ENCODE results near the gene MICU1.

Gene MICU1

DNA sequence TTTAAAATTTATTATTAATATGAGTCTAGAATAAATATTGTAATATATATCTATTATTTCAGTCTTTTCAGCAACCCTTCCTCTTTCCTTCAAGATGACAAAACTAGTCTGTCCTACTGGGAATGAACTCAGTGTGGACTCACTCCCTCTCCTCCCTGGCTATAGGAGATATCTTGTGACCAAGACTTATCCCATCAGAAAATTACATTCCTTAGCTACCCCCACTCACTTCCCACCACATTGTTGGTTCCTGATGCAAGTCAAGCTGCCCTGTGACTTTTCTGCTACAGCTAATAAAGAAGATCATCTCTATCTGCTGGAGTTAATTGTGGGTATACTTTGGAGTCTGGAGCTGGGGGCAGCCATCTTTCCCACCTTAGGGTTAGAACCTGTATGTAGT, 38.1 kb upstream of the MICU1 start:
- no peak for TF ChIP-seq ZNF70 (CRISPR knock-in tag; IDR thresholded peaks at IDR 0.05)
- TF ChIP-seq ZNF565 (CRISPR knock-in tag; conservative IDR thresholded peaks at IDR 0.05; ENCODE audit: low read depth): no peak
- TF ChIP-seq ZNF8 (CRISPR knock-in tag; IDR thresholded peaks at IDR 0.05): no peak
- TF ChIP-seq, protein P1, sequence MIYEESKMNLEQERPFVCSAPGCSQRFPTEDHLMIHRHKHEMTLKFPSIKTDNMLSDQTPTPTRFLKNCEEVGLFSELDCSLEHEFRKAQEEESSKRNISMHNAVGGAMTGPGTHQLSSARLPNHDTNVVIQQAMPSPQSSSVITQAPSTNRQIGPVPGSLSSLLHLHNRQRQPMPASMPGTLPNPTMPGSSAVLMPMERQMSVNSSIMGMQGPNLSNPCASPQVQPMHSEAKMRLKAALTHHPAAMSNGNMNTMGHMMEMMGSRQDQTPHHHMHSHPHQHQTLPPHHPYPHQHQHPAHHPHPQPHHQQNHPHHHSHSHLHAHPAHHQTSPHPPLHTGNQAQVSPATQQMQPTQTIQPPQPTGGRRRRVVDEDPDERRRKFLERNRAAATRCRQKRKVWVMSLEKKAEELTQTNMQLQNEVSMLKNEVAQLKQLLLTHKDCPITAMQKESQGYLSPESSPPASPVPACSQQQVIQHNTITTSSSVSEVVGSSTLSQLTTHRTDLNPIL (CRISPR knock-in tag; IDR thresholded peaks at IDR 0.05; ENCODE audit: low read depth): no peak
- TF ChIP-seq, protein P2, sequence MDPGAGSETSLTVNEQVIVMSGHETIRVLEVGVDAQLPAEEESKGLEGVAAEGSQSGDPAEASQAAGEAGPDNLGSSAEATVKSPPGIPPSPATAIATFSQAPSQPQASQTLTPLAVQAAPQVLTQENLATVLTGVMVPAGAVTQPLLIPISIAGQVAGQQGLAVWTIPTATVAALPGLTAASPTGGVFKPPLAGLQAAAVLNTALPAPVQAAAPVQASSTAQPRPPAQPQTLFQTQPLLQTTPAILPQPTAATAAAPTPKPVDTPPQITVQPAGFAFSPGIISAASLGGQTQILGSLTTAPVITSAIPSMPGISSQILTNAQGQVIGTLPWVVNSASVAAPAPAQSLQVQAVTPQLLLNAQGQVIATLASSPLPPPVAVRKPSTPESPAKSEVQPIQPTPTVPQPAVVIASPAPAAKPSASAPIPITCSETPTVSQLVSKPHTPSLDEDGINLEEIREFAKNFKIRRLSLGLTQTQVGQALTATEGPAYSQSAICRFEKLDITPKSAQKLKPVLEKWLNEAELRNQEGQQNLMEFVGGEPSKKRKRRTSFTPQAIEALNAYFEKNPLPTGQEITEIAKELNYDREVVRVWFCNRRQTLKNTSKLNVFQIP (CRISPR knock-in tag; IDR thresholded peaks at IDR 0.05; ENCODE audit: borderline replicate concordance, low read depth): no peak
- no peak for TF ChIP-seq PPARA (CRISPR knock-in tag; IDR thresholded peaks at IDR 0.05; ENCODE audit: borderline replicate concordance)
- no peak for TF ChIP-seq ZFP3 (CRISPR knock-in tag; IDR thresholded peaks at IDR 0.05)
- TF ChIP-seq ESRRG (CRISPR knock-in tag; IDR thresholded peaks at IDR 0.05): no peak
- TF ChIP-seq, protein P3, sequence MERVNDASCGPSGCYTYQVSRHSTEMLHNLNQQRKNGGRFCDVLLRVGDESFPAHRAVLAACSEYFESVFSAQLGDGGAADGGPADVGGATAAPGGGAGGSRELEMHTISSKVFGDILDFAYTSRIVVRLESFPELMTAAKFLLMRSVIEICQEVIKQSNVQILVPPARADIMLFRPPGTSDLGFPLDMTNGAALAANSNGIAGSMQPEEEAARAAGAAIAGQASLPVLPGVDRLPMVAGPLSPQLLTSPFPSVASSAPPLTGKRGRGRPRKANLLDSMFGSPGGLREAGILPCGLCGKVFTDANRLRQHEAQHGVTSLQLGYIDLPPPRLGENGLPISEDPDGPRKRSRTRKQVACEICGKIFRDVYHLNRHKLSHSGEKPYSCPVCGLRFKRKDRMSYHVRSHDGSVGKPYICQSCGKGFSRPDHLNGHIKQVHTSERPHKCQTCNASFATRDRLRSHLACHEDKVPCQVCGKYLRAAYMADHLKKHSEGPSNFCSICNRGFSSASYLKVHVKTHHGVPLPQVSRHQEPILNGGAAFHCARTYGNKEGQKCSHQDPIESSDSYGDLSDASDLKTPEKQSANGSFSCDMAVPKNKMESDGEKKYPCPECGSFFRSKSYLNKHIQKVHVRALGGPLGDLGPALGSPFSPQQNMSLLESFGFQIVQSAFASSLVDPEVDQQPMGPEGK (CRISPR knock-in tag; IDR thresholded peaks at IDR 0.05; ENCODE audit: borderline replicate concordance): no peak
- TF ChIP-seq, protein P4, sequence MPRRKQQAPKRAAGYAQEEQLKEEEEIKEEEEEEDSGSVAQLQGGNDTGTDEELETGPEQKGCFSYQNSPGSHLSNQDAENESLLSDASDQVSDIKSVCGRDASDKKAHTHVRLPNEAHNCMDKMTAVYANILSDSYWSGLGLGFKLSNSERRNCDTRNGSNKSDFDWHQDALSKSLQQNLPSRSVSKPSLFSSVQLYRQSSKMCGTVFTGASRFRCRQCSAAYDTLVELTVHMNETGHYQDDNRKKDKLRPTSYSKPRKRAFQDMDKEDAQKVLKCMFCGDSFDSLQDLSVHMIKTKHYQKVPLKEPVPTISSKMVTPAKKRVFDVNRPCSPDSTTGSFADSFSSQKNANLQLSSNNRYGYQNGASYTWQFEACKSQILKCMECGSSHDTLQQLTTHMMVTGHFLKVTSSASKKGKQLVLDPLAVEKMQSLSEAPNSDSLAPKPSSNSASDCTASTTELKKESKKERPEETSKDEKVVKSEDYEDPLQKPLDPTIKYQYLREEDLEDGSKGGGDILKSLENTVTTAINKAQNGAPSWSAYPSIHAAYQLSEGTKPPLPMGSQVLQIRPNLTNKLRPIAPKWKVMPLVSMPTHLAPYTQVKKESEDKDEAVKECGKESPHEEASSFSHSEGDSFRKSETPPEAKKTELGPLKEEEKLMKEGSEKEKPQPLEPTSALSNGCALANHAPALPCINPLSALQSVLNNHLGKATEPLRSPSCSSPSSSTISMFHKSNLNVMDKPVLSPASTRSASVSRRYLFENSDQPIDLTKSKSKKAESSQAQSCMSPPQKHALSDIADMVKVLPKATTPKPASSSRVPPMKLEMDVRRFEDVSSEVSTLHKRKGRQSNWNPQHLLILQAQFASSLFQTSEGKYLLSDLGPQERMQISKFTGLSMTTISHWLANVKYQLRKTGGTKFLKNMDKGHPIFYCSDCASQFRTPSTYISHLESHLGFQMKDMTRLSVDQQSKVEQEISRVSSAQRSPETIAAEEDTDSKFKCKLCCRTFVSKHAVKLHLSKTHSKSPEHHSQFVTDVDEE (CRISPR knock-in tag; IDR thresholded peaks at IDR 0.05): no peak
- TF ChIP-seq ZFP30 (CRISPR knock-in tag; IDR thresholded peaks at IDR 0.05): no peak
- TF ChIP-seq CSDC2 (CRISPR knock-in tag; IDR thresholded peaks at IDR 0.05): no peak
- TF ChIP-seq, protein P5, sequence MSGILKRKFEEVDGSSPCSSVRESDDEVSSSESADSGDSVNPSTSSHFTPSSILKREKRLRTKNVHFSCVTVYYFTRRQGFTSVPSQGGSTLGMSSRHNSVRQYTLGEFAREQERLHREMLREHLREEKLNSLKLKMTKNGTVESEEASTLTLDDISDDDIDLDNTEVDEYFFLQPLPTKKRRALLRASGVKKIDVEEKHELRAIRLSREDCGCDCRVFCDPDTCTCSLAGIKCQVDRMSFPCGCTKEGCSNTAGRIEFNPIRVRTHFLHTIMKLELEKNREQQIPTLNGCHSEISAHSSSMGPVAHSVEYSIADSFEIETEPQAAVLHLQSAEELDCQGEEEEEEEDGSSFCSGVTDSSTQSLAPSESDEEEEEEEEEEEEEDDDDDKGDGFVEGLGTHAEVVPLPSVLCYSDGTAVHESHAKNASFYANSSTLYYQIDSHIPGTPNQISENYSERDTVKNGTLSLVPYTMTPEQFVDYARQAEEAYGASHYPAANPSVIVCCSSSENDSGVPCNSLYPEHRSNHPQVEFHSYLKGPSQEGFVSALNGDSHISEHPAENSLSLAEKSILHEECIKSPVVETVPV (CRISPR knock-in tag; IDR thresholded peaks at IDR 0.05): no peak
- no peak for TF ChIP-seq ZC3H10 (CRISPR knock-in tag; IDR thresholded peaks at IDR 0.05)
- no peak for TF ChIP-seq OSR1 (CRISPR knock-in tag; IDR thresholded peaks at IDR 0.05)
- TF ChIP-seq TCF4 (CRISPR knock-in tag; IDR thresholded peaks at IDR 0.05; ENCODE audit: borderline replicate concordance): no peak
- no peak for TF ChIP-seq BACH2 (CRISPR knock-in tag; IDR thresholded peaks at IDR 0.05; ENCODE audit: borderline replicate concordance)
- no peak for TF ChIP-seq TOX (CRISPR knock-in tag; IDR thresholded peaks at IDR 0.05; ENCODE audit: borderline replicate concordance)
- ATAC-seq: no peak

DNA sequence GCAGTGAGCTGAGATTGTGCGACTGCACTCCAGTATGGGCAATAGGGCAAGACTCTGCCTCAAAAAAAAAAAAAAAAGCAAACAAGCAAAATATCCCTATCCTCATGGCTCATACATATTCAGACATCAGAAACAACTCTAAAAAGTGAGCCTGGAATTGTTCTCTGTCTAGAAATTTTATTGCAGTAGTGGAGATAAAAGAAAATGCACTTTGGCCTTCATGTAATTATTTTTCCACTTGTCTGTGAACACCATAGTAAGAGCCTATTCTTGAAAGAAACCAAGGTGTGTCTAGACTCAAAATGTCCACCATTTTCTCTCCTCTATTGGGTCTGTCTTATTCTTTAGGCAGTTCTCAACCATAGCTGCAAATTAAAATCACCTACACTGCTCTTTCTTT, 35.6 kb upstream of the MICU1 start:
- TF ChIP-seq TCF4 (CRISPR knock-in tag; IDR thresholded peaks at IDR 0.05; ENCODE audit: borderline replicate concordance) (no peak), ZFP3 (CRISPR knock-in tag; IDR thresholded peaks at IDR 0.05) (no peak), TOX (CRISPR knock-in tag; IDR thresholded peaks at IDR 0.05; ENCODE audit: borderline replicate concordance) (no peak), BACH2 (CRISPR knock-in tag; IDR thresholded peaks at IDR 0.05; ENCODE audit: borderline replicate concordance) (no peak), ARNTL (CRISPR knock-in tag; IDR thresholded peaks at IDR 0.05; ENCODE audit: borderline replicate concordance, low read depth) (no peak)
- TF ChIP-seq, protein P5 (CRISPR knock-in tag; IDR thresholded peaks at IDR 0.05): no peak
- TF ChIP-seq, protein P2 (CRISPR knock-in tag; IDR thresholded peaks at IDR 0.05; ENCODE audit: borderline replicate concordance, low read depth): no peak
- TF ChIP-seq, protein P1 (CRISPR knock-in tag; IDR thresholded peaks at IDR 0.05; ENCODE audit: low read depth): no peak

More for the DNA sequence above, 35.6 kb upstream of the MICU1 start:
- ATAC-seq: no peak
